Psoas muscle (tissue), 8 donors: ENCODE data around the gene DCTPP1. TPM values are rescaled to one million over a fixed set of nuclear protein-coding genes. Genes with fewer than 3 reads are reported as not detected.

Experiments used
- ATAC-seq, 4 donors: fragments of 200-7000 bp; cut with Tn5 transposase; one replicate each; pipeline ENCODE4 v1.9.1; 2020; ENCODE audit warnings: moderate library complexity in 3 of 4, mild to moderate bottlenecking in 2 of 4
- DNase-seq, 2 donors: peaks; one replicate each; pipeline ENCODE4 v3.0.0-alpha.2; 2020
- H3K27ac ChIP-seq: fragments of 200-600 bp; one replicate; pipeline ENCODE4 v1.8.0; 2022
- H3K27me3 ChIP-seq, 3 donors: fragments of 200-600 bp in 1 of 3; one replicate each; pipeline versions ENCODE4 v1.6.1 to v1.8.0; 2013 to 2022; ENCODE audit warnings: low read length in 2 of 3, mild to moderate bottlenecking in 2 of 3, moderate library complexity in 1 of 3; ENCODE audit not compliant: insufficient read depth in 3 of 3
- H3K36me3 ChIP-seq, 2 donors: fragments of 200-600 bp in 1 of 2; one replicate each; pipeline versions ENCODE4 v1.6.1 to v1.8.0; 2013 to 2022; ENCODE audit warnings: low read depth in 1 of 2, mild to moderate bottlenecking in 1 of 2, moderate library complexity in 1 of 2; ENCODE audit not compliant: insufficient read depth in 1 of 2
- H3K4me1 ChIP-seq: fragments of 200-600 bp; one replicate; pipeline ENCODE4 v1.8.0; 2022
- H3K4me3 ChIP-seq: fragments of 200-600 bp; one replicate; pipeline ENCODE4 v1.8.0; 2022; ENCODE audit warnings: mild to moderate bottlenecking
- H3K9me3 ChIP-seq: fragments of 200-600 bp; one replicate; pipeline ENCODE4 v1.8.0; 2022
- WGBS, 3 donors: extraction: QIAGEN DNeasy Blood & Tissue Kit; methylation state at CpG; one replicate each; pipeline versions ENCODE4 v1.1.6 to v1.1.7; 2013; 5-methylcytosine and 5-hydroxymethylcytosine counted together
- intact Hi-C, 2 donors: fragments of 100-400 bp; cut with DNase I; formaldehyde crosslinking; loops; one replicate each; pipeline versions ENCODE4 v1.11.0 to v1.14.2; 2022
- polyA plus RNA-seq, 3 donors: library from polyadenylated mRNA; stranded (reverse); fragments of 200-250 nt; gene quantifications; one replicate each; pipeline ENCODE4 v1.2.3, GENCODE V29; 2013
- total RNA-seq, 4 donors: library from RNA; stranded (reverse); fragmentation: NEBNext Ultra II Directional in 2 of 4; extraction: Animal tissue kit (Norgen Biotek cat#: 25700) in 2 of 4; gene quantifications; one replicate each; pipeline versions ENCODE4 v1.2.1 to v1.2.4, GENCODE V29; 2021 to 2023
- TF ChIP-seq, protein P1 (sequence below): fragments of 200-600 bp; IDR thresholded peaks from one replicate; pipeline ENCODE4 v1.8.0; 2022; ENCODE audit warnings: antibody characterized with exemption
- donor health status: healthy with polysubstance abuse.
- donor health status: DM: no; HTN: no; CAD: no; lungs with moderate emphysema.
- donor health status: Bipolar disorder and iron deficiency.
- donor health status: healthy.
- donor health status: DM: yes; HTN: yes; CAD: no.
- donor health status: DM: no; HTN: no; CAD: no.
- donor health status: DM: no; HTN: no; CAD: no.
- donor health status: DM: yes; HTN: yes; CAD: no.

The DCTPP1 gene
- total and polyA plus RNA-seq, 7 donors, result 23.3 to 84.2 (median 42.2) TPM

DNA sequence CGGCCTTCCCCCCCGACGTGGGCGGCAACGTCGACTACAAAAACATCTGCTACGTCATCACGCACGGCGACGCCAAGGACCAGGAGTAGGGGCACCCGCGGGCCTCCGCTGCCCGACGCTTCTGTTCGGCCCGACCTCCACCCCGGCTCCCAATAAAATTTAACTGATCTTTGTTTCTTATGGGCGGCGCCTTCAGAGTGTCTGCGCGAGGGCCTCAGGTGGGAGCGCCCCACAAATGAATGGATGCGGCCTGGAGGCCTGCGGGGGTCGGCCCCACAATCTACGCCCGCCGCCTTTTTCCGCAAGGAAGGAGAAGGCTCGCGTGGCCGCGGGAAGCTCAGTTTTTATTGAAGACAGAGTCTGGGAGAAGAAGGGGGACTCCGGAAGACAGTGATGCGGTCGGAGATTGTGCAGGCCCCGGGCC is 52.0 kb downstream of the DCTPP1 start:
- Histone ChIP-seq H3K36me3 (peaks cover 0 to 5% of the 10 kb centered on the region in 2 donors), H3K4me3 (peak overlapping the region; percentile 71), H3K4me1 (peaks cover 36% of the 10 kb centered on the region), H3K9me3 (no peaks in the 10 kb centered on the region), H3K27me3 (no peaks in the 10 kb centered on the region), H3K27ac (peak overlapping the region; percentile 97)
- TF ChIP-seq, protein P1, sequence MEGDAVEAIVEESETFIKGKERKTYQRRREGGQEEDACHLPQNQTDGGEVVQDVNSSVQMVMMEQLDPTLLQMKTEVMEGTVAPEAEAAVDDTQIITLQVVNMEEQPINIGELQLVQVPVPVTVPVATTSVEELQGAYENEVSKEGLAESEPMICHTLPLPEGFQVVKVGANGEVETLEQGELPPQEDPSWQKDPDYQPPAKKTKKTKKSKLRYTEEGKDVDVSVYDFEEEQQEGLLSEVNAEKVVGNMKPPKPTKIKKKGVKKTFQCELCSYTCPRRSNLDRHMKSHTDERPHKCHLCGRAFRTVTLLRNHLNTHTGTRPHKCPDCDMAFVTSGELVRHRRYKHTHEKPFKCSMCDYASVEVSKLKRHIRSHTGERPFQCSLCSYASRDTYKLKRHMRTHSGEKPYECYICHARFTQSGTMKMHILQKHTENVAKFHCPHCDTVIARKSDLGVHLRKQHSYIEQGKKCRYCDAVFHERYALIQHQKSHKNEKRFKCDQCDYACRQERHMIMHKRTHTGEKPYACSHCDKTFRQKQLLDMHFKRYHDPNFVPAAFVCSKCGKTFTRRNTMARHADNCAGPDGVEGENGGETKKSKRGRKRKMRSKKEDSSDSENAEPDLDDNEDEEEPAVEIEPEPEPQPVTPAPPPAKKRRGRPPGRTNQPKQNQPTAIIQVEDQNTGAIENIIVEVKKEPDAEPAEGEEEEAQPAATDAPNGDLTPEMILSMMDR, result no peak
- intact Hi-C loops, result loop anchor here in 1 of 2 donors (2.0 kb wide), 1 partner anchor 17 kb away; the partner anchor contains the start of gene ZNF48
- DNase-seq (peak; percentile 95 to 97), ATAC-seq (peak; percentile 44 to 77 (median 64))
- WGBS, 3 donors, result 0 to 1% (median 0%) methylated on average over 32 to 39 of the region's 39 CpGs

DNA sequence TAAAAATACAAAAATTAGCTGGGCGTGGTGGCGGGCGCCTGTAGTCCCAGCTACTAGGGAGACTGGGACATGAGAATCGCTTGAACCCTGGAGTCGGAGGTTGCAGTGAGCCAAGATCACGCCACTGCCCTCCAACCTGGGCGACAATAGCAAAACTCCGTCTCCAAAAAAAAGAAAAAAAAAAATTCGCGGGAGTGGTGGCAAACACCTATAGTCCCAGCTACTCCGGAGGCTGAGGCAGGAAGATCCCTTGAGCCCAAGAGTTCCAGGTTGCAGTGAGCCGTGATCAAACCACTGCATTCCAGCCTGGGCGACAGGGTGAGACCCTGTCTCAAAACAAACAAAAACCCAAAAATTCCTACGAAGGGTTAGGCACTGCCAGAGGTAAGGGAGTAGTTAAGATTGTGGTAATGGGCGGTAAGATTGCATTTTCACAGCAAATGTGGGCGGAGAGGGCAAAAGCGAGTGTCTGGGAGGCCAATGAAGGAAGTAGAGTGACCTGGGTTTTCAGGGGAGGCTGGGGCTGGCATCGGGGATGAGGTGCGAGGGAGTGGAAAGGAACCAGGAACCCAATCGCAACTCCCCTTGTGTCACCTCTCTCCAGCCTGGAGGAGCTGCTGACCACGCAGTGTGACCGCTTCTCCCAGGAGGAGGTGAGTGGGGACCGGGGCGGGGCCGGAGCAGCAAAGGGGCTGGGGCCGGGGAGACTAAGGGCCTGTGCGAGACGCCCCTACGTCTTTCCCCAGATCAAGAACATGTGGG is 52.6 kb downstream of the DCTPP1 start:
- Histone ChIP-seq H3K4me1 (peaks cover 42% of the 10 kb centered on the region), H3K27me3 (no peaks in the 10 kb centered on the region), H3K36me3 (peaks cover 0 to 5% of the 10 kb centered on the region in 2 donors), H3K4me3 (peak overlapping the region; percentile 71), H3K9me3 (no peaks in the 10 kb centered on the region), H3K27ac (peak overlapping the region; percentile 97)
- 23 to 38% (median 34%) methylated on average over 26 to 29 of the region's 29 CpGs for WGBS, 3 donors
- ATAC-seq, result no peak
- TF ChIP-seq, protein P1, result no peak
- no peak for DNase-seq
- intact Hi-C loops, result no loop called here

DNA sequence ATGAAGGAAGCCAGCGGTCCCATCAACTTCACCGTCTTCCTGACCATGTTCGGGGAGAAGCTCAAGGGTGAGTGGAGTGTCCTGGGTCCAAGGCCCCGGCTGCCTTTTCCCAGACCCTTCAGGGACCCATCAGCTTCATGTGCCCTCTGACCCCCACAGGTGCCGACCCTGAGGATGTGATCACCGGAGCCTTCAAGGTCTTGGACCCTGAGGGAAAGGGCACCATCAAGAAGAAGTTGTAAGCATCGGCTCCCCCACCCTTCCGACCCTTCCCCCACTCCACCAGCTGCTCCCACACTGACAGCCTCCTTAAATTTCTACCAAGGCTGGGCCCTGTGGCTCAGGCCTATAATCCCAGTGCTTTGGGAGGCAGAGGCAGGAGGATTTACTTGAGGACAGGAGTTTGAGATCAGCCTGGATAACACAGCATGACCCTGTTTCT is 53.3 kb downstream of the DCTPP1 start:
- Histone ChIP-seq H3K4me3 (peak overlapping the region; percentile 71), H3K4me1 (peaks cover 49% of the 10 kb centered on the region), H3K9me3 (no peaks in the 10 kb centered on the region), H3K27me3 (no peaks in the 10 kb centered on the region), H3K36me3 (peaks cover 0 to 5% of the 10 kb centered on the region in 2 donors), H3K27ac (peak overlapping the region; percentile 97)
- TF ChIP-seq, protein P1, result no peak
- ATAC-seq (no peak), DNase-seq (no peak)
- WGBS, 3 donors, result 44 to 78% (median 51%) methylated on average over 8 of the region's 8 CpGs
- intact Hi-C loops, result no loop called here

DNA sequence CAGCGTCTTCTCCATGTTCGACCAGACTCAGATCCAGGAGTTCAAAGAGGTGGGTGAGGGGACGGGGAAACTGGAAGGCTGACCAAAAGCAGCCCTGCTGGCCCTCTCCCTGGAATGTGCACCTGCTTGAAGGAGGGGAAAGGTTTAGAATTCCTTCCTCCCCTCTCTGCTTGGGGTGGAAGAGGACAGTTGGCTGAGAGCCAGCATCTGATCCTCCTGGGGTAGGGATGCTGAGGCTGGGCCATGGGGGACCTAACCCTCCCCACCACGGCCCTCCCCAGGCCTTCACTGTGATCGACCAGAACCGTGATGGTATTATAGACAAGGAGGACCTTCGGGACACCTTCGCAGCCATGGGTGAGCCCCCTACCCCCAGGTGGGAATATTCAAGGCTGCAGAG is 54.0 kb downstream of the DCTPP1 start:
- DNase-seq (peak in 1 of 2 donors; percentile 55), ATAC-seq (no peak)
- H3K36me3 ChIP-seq, result peaks cover 0 to 5% of the 10 kb centered on the region in 2 donors
- H3K9me3 ChIP-seq, result no peaks in the 10 kb centered on the region
- intact Hi-C loops, result no loop called here
- peaks cover 53% of the 10 kb centered on the region for H3K4me1 ChIP-seq
- peak overlapping the region; percentile 71 for H3K4me3 ChIP-seq
- 45 to 65% (median 60%) methylated on average over 8 of the region's 8 CpGs for WGBS, 3 donors
- H3K27ac ChIP-seq, result peak overlapping the region; percentile 97
- no peaks in the 10 kb centered on the region for H3K27me3 ChIP-seq
- TF ChIP-seq, protein P1, result no peak
